ENCODE measurements around the gene COL13A1. TPM values are rescaled to one million over a fixed set of nuclear protein-coding genes. Genes with fewer than 3 reads are reported as not detected.

The COL13A1 gene
- total RNA-seq, 1 experiment from 2014 or later, result 0.05 TPM

DNA sequence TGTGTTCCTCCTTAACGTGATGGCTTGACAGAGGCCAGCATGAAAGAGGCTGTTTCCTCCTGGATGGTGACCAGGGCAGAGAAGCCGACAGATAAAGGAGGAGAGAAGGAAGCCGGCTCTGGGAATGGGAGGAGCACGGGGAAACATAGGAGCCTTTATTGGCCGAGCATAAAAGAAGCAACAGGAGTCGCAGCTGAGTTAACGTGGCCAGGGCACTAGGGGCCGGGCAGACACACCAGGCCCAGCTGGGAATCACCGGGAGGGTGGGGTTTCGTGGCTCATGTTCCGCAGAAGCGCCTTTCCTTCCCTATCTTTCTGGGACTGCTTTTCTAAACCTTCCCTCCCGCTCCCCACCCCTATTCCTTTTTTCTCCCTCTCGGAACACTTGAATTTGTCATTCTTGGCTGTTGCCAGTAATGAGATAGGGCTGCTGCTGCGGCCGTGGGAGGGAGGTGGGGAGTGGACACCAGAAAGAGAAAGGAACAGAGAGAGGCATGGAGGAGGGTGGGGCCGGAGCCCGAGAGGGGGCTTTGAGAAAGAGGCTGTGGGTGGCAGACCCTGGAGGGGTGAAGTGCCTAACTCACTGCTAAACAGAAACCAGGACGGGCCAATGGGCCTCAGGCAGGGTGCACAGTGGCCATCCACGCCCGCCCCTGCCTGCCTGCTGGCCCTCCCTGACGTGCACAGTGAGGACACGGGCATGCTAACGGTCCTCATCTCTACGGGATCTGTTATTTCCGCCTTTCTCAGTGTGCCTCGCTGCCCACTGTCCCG is 65.2 kb downstream of the COL13A1 start:
- peak; percentile 83 for DNase-seq (ENCODE audit: low spot score)

DNA sequence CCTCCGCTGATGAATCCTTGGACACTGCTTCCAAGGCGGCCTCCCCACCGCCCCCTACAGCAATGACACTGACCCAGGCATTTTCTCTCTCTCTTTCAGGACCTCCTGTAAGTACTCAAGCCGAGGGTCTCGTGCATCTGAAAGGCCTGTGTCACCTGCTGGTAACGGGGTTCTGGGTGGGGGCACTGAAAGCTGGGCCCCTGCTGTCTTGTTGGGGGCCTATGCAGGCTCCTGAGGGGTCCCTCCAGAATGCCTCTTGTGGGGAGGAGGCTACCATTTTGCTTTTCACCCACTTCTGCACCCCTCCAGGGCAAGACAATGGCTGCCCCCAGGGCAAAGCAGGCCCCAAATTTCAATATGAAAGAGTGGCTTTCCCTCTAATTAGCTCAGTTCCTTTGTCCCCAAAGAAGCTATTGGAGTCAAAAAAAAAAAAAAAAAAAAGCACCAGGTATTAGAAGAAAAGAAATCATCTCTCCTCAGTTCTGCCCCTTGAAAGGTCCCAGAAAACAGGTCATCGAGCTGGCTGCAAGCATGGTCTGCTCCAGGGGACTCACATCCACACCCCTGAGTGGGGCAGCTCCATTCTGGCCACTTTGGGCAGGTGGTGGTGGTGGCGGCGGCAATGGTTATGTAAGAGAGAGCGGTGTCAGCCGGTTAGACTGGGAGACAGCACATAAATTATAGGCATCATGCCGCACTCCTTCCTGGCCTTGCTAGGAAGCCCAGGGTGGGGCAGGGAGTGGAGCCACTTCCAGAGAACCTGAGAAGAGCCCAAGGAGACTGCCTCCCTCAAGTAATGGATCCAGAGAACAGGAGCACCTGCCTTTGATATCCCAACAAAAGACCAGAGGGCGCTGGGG is 66.2 kb downstream of the COL13A1 start:
- peak; percentile 50 for DNase-seq (ENCODE audit: low spot score)

DNA sequence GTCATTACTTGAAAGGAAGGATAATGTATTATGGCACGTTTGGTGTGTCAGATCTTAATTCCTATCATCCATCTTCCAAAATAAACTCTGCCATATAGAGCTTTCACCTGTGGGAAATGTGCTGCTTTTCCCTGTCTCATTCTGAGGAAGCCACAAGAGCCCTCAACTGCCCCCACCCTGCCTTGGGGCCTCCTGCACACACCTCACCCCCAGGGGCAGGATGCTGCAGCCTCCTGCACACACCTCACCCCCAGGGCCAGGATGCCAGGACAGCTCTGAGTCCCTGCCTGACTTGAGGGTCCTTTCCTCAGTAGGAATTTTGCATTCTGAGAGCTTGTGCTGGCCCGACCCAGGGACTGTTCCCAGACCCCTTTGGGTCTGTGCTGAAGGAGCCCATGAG is 67.1 kb downstream of the COL13A1 start:
- DNase-seq (ENCODE audit: low spot score), result peak; percentile 19

GRCh38 chr10:69869291-69869961 is 67.7 kb downstream of the COL13A1 start:
- peak; percentile 87 for DNase-seq (ENCODE audit: low spot score)

DNA sequence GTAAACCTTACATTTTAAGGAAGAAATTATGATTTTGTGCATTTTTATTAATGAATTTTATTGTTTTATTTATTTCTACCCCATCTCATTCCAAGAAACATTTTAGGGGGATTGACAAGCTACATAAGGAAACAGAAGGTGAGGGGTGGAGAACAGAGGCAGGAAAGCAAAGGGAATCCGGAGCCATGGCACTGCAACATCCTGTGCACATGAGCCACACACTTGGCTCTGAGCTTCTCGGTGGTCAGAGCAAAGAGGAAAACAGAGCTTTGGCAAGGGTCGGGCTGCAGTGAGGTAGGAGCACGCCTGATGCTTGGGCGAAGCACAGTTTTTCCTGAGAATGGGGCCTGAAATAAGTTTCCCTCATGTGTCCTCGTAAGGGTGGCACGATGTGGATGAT is 68.9 kb downstream of the COL13A1 start:
- no peak for DNase-seq (ENCODE audit: low spot score)

GRCh38 chr10:69871074-69871473 is 69.4 kb downstream of the COL13A1 start:
- DNase-seq (ENCODE audit: low spot score), result no peak

DNA sequence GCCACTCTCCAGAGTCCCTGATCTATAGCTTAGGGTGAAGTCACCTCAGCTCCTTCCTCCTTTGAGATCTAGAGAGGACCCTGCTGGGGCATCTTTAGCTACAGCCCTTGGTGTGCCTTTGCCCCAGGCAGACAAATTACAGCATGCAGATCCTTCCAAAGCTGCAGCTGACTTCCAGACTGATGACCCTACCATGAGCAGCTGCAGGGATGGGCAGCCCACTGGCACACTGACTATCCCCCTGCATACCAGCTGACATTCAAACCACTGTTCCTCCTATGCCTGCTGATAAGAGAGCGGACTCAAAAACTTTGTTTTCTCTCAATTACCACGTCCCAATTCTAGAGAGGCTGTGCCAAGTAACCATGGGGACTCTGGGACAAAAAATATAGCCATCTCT is 70.6 kb downstream of the COL13A1 start:
- no peak for DNase-seq (ENCODE audit: low spot score)

DNA sequence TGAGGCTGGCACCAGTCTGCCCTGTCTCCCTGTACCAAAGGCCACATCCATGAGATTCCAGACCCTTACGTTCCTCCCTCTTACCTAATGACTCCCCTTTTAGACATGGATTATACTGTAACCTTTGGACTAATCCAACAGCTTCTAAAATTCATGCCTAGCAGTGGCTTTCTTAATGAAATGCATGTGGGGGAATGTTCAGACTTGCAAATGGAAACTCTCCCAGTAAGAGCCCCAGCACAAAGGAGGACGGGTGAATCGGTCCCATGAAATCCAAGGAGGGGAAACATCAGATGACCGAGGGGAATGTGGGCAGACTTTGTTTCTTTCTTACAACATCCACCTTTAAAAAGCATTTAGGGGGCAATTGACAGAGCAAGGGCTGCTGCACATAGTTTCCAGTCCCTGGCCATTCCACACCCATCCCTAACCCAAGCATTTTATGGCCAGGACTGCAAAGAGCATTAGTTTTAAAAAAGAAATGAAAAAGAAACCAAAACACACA is 71.5 kb downstream of the COL13A1 start:
- DNase-seq (ENCODE audit: low spot score), result no peak

DNA sequence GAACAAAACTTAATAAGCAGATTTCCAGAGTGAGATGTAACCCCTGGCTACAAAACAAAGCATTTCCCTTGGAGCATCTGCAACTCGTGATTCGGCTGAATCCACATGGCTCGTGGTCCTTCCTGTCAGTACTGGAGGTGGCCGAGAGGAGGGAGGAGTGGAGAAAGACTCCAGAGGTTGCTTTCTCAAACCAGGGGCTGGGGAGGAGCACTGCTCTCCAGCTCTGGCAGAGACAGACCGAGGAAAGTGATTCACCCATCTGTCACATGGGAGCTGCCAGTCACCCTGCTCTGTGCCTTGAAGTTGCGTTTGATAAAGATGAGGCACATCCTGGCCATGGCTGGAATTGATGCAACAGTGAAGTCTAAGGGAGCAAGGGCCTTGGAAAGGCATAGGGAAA is 72.7 kb downstream of the COL13A1 start:
- no peak for DNase-seq (ENCODE audit: low spot score)

GRCh38 chr10:69875856-69876255 is 74.2 kb downstream of the COL13A1 start:
- DNase-seq (ENCODE audit: low spot score), result no peak

GRCh38 chr10:69876286-69876685 is 74.6 kb downstream of the COL13A1 start:
- DNase-seq (ENCODE audit: low spot score), result no peak

DNA sequence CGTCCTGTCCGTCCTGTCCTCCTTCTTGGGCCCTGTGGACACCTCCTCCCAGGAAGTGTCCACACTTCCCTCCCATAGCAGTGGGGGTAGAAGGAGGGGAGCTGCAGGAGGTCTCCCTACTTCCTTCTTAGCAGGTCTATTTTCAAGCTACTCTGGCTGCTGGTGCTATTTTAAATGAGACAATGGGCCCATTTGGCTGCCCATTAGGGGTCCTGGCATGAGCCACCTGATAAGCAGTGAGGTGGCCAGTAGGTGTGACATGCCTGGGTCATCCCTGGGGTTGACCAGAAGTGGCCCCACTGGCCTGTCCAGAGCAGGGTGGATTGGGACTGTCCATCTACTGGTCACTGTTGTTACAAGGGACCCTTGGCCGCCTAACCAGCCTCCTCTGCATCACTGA is 75.2 kb downstream of the COL13A1 start:
- no peak for DNase-seq (ENCODE audit: low spot score)

GRCh38 chr10:69878038-69878437 is 76.3 kb downstream of the COL13A1 start:
- no peak for DNase-seq (ENCODE audit: low spot score)

DNA sequence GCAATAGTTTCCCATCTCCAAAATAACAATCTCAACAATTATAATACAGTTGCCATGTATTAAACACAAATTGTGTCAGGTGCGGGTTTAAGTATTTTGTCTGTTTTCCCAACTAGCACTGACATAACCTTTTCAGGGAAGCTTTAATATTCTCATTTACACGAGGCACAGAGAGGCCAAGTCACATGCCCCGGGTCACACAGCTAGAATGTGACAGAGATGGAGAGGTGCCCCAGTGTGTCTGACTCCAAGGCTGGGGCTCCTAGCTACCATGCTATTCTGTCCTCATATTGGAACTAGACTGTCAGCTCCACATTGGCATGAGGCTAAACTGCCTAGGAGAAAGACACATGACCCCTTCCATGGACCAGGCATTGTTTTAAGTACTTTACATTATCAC is 77.2 kb downstream of the COL13A1 start:
- DNase-seq (ENCODE audit: low spot score), result no peak

DNA sequence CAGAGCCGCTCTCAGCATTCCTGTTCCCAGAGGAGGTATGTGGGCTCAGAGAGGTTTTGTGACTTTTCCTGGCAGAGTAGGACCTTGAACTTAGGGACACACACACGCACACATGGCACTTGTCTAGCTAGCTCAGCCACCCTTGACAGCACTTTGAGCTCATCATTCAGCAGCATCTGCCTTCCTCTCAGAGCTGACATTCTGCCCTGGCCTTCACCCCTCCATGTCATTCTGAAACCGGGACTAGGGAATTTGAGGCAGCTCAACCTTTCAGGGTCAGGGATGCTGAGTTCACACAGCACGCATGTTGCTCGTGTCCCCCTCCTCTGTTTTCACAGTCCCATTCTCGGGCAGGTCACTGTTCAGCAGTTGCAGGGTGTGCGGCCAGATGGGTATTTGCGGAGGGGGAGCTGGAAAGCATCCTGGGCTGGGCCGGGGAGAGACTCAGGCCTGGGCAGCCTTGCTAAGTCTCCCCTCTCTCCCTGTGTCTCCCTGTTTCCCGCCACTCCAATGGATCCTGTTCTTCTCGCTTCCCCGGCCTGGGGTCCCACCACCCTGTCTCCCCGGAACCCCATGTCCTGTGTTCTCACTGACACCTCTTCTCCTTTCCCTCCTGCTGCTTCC is 78.0 kb downstream of the COL13A1 start:
- DNase-seq (ENCODE audit: low spot score), result no peak

DNA sequence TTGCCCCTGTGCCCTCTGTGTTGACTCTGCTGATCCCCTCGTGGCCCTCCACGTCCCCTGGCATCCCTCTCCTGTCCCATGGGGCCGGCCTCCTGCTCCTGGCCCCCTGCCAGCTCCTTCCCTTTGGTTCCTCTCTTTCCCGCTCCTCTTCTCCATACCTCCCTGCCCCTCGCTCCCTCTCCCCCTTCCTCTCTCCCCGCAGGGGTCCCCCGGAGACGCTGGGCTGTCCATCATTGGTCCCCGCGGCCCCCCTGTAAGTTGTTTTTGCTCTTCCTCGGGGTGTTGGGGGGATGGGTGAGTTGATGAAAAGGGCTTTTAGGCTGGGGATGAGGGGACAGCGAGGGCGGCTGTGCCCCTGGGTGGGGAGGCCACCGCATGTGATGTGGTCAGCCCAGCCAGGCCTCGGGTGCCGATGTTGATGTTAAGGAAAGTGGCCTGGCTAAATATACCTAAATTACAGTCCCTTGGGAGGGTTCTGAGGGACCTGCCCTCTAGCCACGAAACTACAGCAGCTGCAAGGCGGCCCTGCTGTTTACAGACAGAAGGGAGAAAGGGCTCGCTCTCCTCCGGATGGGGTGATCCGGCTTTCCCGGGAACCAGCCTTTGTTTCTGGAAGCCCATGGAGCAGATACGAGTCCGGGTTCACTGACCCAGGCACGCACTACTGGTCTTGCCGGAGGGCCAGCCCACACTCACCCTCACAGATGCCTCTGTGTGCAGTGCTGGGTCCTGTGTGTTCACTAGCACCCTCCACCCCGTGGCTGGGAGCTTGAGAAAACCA is 78.8 kb downstream of the COL13A1 start:
- DNase-seq (ENCODE audit: low spot score), result no peak

DNA sequence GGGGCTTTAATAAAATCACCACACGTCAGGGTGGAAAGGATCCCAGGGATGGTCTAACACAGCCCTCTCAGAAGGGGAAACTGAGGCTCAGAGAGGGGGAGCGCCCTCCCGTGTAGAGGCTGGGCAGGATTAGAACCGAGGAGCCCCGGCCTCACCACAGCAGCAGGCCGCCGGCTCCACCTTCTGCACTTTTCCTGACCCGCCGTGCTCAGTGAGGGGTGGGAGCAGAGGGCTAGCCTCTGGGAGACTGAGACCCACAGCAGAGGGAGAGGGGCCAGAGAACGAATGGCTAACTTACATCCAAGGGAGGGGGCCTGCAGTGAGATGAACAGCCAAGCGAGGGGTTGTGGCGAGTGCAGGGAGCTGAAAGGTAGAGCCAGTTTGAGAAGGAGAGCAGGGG is 79.5 kb downstream of the COL13A1 start:
- DNase-seq (ENCODE audit: low spot score), result no peak

DNA sequence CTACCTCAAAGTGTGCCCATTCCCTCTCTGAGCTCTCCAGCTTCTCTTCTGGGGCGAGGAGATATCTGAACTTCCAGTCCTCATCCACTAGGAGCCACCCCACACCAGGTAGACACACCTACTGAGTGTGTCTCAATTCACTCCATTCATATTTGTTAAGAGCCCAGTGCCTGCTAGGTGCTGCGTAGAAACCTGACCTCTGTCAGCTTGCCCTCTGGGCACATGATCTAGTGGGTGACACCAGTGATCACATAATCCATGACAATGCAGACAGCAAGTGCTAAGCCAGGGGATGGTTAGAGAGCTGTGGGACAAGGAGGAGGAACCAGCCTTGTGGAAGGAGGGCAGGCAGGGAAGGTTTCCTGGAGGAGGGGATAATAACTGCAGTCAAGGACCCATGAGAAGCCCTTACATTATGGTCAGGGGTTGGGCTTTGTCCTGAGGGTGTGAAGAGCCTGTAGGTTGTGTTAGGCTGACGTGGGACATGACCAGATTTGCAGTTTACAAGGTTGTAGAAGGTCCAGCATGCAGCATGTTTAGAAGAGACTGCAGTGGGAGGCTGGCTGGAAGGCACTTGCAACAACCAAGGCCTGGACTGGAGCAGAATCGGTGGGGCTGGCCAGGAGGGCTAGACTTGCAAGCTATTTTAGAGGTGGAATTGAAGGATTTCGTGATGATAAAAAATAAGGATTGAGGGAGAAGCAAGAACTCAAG is 81.8 kb downstream of the COL13A1 start:
- DNase-seq (ENCODE audit: low spot score), result peak; percentile 57

DNA sequence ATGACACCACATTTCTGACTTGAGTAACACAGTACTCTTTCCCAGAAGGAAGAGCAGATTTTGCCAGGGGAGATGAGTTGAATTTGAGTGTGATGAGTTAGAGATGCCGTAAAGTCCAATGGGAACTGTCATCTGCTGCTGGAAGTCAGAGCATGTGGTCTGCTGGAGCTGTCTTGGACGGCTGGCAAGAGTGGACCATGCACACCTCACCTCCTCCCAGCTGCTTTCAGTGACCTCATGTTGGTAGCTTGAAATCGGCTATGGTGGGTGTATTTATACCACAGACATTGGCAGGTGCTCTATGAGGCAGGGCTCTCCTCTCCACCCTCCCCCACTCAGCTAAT is 82.3 kb downstream of the COL13A1 start:
- no peak for DNase-seq (ENCODE audit: low spot score)

DNA sequence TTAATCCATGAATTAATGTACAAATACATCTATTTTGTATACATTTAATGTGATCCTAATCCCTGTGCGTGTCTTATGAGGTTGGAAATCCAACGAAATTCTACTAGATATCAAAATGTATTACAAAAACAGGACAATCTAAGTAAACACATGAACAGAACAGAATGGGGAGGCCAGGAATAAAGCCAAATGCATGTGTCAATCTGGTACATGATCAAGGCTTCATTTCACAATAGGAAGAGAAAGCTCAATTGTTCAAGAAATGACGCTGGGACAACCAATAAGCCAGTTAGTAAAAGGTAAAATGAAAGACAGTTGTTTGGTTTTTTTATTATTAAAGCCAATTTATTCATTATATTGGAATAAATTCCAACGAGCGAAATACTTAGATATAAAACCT is 83.0 kb downstream of the COL13A1 start:
- no peak for DNase-seq (ENCODE audit: low spot score)

All from HT-29 (cell line).